Erythroblast (primary cell): ENCODE data around the gene TNS1.
A peak's percentile ranks its signal among the peaks of the same experiment; 100 is the strongest.

ENCODE experiments used
- DNase-seq, 2 experiments: peaks; one replicate each; lab custom pipeline; 2025; lab: John Stamatoyannopoulos, UW
- GATA1 ChIP-seq: IDR thresholded peaks from 2 replicates; pipeline ENCODE4 v1.6.1; 2011; ENCODE audit warnings: low read depth, mild to moderate bottlenecking, control low read depth, low read length, moderate library complexity
- POLR2A ChIP-seq: IDR thresholded peaks from 2 replicates; pipeline ENCODE4 v1.6.1; 2011; ENCODE audit warnings: mild to moderate bottlenecking, low read length

TNS1 gene

GRCh38 chr2:218003981-218004419 lies 1.2 kb upstream of the TNS1 start:
- TF ChIP-seq GATA1 (no peak), POLR2A (no peak)
- DNase-seq, result no peak

- no peak for DNase-seq
- TF ChIP-seq POLR2A (no peak), GATA1 (no peak)
These were observed 618 bp upstream of the TNS1 start for GRCh38 chr2:218003281-218003944.

GRCh38 chr2:218002143-218002844 lies 501 bp downstream of the TNS1 start:
- DNase-seq, result no peak
- no peak for TF ChIP-seq POLR2A
- no peak for TF ChIP-seq GATA1

GRCh38 chr2:218001629-218002028 lies 1.2 kb downstream of the TNS1 start:
- no peak for TF ChIP-seq GATA1
- TF ChIP-seq POLR2A, result no peak
- no peak for DNase-seq

GRCh38 chr2:218000136-218000535 lies 2.7 kb downstream of the TNS1 start:
- DNase-seq, result no peak
- TF ChIP-seq GATA1, result no peak
- TF ChIP-seq POLR2A, result no peak

GRCh38 chr2:217999595-217999959 lies 3.2 kb downstream of the TNS1 start:
- no peak for DNase-seq
- TF ChIP-seq POLR2A (no peak), GATA1 (no peak)

GRCh38 chr2:217998926-217999594 lies 3.7 kb downstream of the TNS1 start:
- no peak for DNase-seq
- no peak for TF ChIP-seq GATA1
- TF ChIP-seq POLR2A, result no peak

GRCh38 chr2:217997510-217997909 lies 5.3 kb downstream of the TNS1 start:
- DNase-seq, result no peak
- TF ChIP-seq POLR2A, result no peak
- TF ChIP-seq GATA1, result no peak

GRCh38 chr2:217996361-217996760 lies 6.4 kb downstream of the TNS1 start:
- no peak for DNase-seq
- no peak for TF ChIP-seq POLR2A
- no peak for TF ChIP-seq GATA1

- no peak for DNase-seq
- TF ChIP-seq GATA1 (no peak), POLR2A (no peak)
These were observed 7.0 kb downstream of the TNS1 start for GRCh38 chr2:217995731-217996231.

- no peak for TF ChIP-seq POLR2A
- TF ChIP-seq GATA1, result no peak
- no peak for DNase-seq
These were observed 8.0 kb downstream of the TNS1 start for GRCh38 chr2:217994776-217995274.

GRCh38 chr2:217993817-217994463 lies 8.9 kb downstream of the TNS1 start:
- peak; percentile 44 to 71 for DNase-seq
- no peak for TF ChIP-seq GATA1
- no peak for TF ChIP-seq POLR2A

- TF ChIP-seq GATA1 (no peak), POLR2A (no peak)
- no peak for DNase-seq
These were observed 9.7 kb downstream of the TNS1 start for GRCh38 chr2:217993138-217993537.
